Peyer's patch (tissue), 4 donors: ENCODE results near the gene COMMD2.

Experiments used
- POLR2A ChIP-seq, 2 donors: fragments of 450-650 bp; IDR thresholded peaks; one replicate each; pipeline ENCODE4 v1.5.1; 2017; ENCODE audit warnings: antibody characterized with exemption in 2 of 2, mild to moderate bottlenecking in 2 of 2, moderate library complexity in 2 of 2
- TF ChIP-seq, protein P1 (sequence below), 6 experiments: fragments of 450-650 bp in 4 of 6; fragments of 200-600 bp in 2 of 6; sonication (generic) in 1 of 6; IDR thresholded peaks; one replicate each; pipeline ENCODE4 v1.5.1; 2017 to 2019; ENCODE audit warnings: antibody characterized with exemption in 6 of 6, mild to moderate bottlenecking in 3 of 6, moderate library complexity in 1 of 6

DNA sequence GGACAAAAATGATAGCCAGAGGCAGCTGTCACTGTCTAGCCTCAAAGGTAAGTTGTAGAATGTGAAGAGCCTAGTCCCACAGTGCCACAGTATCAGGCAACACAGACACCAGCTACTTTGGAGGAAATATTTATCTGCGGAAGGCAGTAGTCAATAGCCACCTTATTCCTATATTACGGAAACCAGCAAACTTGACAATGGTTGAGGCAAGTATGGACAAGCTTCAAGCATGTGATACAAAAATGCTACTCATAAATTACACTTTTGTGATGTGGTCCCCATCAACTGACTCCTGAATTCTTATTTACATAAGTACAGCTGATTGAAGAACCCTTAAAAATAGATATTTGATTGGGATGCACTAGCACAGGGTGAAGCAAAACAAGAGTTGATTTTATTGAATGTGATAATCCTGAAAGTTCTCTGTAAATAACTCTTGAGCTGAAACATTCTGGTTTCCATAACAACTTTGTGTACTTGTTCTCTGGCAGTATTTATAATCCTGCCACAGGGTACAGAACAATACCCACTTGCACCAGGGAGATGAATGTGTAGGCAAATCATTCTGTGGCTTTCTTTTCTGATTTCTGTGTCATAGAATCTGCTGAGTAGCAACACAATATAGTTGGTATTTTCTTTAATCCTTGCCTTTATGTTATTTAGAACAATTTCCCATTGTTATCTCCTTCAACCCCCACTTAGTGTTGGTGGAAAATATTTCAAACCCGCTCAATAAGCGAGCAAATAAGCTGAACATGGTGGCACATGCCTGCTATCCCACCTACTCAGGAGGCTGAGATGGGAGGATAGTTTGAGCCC lies 40.4 kb upstream of the COMMD2 start, which contains the start of gene ANKUB1:
- TF ChIP-seq, protein P1, sequence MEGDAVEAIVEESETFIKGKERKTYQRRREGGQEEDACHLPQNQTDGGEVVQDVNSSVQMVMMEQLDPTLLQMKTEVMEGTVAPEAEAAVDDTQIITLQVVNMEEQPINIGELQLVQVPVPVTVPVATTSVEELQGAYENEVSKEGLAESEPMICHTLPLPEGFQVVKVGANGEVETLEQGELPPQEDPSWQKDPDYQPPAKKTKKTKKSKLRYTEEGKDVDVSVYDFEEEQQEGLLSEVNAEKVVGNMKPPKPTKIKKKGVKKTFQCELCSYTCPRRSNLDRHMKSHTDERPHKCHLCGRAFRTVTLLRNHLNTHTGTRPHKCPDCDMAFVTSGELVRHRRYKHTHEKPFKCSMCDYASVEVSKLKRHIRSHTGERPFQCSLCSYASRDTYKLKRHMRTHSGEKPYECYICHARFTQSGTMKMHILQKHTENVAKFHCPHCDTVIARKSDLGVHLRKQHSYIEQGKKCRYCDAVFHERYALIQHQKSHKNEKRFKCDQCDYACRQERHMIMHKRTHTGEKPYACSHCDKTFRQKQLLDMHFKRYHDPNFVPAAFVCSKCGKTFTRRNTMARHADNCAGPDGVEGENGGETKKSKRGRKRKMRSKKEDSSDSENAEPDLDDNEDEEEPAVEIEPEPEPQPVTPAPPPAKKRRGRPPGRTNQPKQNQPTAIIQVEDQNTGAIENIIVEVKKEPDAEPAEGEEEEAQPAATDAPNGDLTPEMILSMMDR (IDR thresholded peaks at IDR 0.05), result no peak
- no peak for TF ChIP-seq POLR2A (IDR thresholded peaks at IDR 0.05)
